HG03108 (cell line): Measurements from ENCODE around the gene LRRTM3.

ENCODE experiments used
- ATAC-seq: cut with Tn5 transposase; IDR thresholded peaks from one replicate; pipeline ENCODE4 v1.9.1; 2021; ENCODE audit warnings: moderate library complexity; ENCODE audit not compliant: unreplicated experiment

Gene LRRTM3

DNA sequence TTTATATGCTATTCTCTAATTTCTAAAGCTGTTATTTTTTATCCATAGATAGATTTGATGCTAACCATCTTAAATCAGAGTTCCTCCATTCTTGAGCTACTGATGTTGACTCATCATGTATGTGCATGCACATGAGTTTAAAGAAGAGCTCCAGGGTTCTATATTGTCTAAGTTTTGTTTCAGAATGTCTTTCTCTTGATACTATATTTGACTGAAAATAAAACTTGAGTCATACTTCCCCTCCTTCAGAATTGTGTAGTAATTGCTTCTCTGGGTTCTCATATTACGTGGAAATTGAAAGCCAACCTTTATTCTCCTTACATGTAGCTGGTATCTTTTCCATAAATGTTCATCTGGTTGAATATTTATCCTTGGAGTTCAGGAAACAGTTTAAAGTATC, 89.4 kb downstream of the LRRTM3 start:
- no peak for ATAC-seq

- no peak for ATAC-seq
Measured at GRCh38 chr10:67017218-67017617, 91.4 kb downstream of the LRRTM3 start.

- no peak for ATAC-seq
Measured at GRCh38 chr10:67022099-67022498, 96.3 kb downstream of the LRRTM3 start.

GRCh38 chr10:67033878-67034277, 108.0 kb downstream of the LRRTM3 start:
- no peak for ATAC-seq

DNA sequence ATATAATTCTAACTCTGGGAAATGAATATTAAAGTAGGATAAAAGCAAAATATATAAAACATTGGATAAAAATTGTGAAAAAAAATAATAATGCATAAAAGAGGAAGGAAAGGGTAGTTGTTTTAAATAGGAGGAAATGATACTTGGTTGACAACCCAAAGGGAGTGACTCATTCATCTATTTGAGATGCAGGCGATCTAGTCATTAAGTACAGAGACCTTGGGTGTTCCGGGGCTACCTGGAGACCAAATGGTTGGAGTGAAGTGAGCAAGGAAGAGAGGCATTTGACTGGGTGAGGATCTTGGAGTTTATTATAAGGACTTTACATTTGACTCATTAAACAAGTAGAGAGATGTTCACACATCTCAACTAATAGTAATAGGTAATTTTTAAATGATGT, 111.0 kb downstream of the LRRTM3 start:
- ATAC-seq, result no peak

DNA sequence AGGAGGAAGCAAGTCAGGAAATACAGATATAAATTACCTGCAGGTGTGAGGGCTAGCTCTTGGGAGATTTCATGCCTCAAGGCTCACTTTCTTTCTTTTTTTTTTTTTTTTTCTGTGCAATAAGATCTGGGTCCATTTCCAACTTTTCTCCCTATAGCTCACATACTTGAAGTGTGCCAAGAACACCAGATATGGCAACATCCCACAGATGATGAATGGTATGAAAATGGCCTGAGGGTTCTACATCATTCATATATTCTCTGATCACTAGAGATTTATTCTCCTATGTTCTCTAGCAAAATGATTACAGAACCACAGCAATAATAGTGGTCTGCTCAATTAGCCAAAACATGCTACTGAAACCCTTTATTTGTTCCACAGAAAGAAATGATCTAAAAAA, 117.2 kb downstream of the LRRTM3 start:
- no peak for ATAC-seq

DNA sequence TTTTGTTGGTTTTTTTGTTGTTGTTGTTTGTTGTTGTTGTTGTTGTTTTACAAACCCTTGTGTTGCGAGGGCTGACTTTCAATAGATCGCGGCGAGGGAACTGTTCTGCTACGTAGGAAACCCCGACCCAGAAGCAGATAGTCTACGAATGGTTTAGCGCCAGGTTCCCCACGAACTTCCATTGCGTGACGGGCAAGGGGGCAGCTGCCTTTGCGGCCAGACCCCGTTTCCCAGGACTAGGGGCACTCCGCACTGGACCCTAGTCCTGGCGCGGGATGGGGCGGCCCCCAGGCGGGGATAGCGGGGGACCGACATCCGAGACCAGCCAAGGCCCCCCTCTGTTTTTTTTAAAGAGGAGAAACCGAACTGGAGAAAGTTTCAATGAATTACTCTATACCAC, 119.6 kb downstream of the LRRTM3 start:
- no peak for ATAC-seq

DNA sequence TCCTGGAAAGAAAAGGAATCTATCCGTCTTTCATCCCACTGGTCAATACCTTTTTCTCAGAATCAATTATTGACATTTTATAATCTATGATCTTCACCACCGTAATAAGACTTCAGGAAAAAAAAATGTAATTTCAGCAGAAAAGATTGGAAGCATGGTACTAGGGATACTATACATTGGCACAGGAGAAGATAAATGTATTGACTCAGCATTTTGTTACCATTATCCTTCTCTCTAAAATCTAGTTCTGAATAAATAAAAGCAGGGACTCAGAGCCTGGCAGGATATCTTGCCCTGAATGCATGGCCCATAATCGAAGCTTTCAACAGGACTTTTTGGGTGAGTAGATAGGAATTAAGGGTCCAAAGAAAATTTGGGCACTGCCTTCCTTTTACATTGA, 120.7 kb downstream of the LRRTM3 start:
- ATAC-seq, result no peak

GRCh38 chr10:67049988-67050387, 124.2 kb downstream of the LRRTM3 start:
- no peak for ATAC-seq

DNA sequence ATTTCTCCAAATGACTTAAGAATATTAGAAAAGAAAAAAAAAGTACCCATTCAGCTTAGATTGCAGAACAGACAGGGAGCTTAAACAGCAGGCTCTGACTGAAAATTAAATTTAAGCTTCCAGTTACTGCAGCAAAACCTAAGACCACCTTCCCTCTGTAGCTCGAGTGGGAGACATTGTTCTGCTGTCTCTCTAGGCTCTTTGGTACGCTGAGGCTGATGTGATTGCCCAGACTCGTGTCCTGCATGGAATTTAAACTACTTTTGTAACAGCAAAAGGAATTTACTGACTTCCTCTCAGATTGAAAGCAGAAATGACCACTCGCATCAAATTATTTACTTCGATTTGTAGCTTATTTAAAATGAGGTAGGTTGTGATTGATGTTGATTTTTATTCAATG, 124.6 kb downstream of the LRRTM3 start:
- ATAC-seq, result no peak

GRCh38 chr10:67072654-67073053, 146.8 kb downstream of the LRRTM3 start:
- no peak for ATAC-seq

DNA sequence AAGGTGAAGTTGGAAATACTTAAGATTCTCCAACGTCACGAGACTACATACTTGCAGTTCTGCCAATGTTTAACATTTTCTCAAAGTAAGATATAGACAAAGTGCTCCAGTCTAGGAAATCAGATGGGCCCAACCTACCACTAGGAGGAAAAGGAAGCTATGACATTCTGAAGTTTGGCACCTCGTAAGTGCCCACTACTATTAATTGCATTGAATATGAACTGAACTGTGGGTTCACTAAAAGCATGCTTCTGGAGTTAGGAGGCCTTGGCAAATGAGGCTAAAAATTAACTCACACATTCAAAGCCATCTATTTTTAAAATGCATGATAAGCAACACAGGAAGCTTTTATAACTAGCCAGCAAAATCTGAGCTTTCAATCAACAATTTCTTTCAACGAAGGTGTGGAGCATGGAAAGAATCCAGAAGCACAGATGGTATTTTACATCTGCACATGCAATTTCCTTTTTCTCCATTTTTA, 149.7 kb downstream of the LRRTM3 start:
- no peak for ATAC-seq

GRCh38 chr10:67076144-67076543, 150.3 kb downstream of the LRRTM3 start:
- ATAC-seq, result no peak

GRCh38 chr10:67077376-67077775, 151.5 kb downstream of the LRRTM3 start:
- no peak for ATAC-seq

DNA sequence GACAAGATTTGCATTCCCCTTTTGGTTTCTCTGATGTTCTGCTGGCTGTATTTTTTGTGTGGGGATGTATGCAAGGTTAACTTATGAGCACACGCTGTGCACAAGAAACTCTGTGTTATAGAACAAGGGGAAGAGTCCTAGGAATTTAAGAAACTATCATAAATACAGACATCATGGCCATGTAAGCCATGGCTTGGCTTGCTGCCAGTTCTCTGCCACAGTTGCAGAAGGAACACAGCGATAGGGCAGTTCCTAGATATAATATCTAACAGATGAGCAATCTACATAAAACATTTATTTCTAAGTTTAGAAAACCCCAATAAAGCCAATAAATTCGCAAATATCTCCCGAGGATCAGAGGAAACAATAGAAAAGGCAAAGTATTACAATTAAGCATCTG, 153.3 kb downstream of the LRRTM3 start:
- ATAC-seq, result no peak

DNA sequence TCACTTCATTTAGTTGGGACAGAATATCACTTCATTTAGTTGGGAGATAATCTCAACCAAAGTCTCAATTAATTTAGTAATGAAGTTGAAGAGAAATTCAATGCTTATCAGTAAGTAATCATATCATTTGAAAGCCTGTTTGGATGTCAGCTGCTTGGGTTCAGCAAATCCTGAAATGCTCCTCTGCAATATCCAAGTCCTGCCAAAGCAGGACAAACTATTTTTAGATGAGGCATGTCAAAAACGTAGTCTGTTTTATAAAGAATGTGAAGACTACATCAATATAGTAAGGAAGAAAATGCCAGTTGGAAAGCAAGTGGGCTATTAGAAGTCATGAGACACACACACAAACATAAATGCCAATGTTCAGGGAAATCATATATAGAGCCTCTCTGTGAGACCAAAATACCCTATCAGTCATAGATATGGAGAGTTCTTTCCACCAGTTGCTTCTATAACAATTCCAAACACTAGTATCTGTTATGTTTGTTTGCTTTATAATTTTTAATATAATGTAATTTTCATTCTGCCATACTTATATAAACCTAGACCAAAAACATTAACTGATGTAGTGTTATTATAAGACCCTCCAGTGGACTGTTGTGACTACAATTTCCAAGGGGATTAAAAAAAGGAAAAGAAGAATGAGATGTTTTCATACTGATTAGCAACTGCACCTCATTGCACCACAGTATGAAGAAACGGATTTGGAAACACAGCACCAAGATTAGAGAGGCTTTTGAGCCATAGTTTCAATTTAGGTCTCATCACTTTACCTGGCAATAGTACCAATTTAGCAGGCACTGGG, 160.7 kb downstream of the LRRTM3 start:
- no peak for ATAC-seq

GRCh38 chr10:67087135-67087425, 161.2 kb downstream of the LRRTM3 start:
- ATAC-seq, result no peak

DNA sequence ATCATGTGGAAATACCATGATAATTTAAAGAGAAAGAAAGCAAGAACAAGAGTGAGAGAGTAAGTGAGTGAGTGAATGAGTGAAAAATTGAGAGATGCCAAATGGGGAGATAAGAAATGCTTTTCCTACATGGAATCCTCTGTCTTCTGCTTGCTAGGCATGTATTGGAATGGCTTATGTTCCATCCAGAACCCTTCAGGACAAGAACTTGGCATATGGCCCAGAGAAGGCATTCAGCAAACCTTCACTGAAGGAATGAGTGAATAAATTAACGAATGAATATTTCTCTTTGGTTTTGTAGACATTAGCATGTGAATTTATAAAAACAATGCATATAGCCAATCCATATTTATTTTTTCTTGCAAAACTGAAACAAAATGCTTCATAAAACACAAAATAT, 162.2 kb downstream of the LRRTM3 start:
- no peak for ATAC-seq

DNA sequence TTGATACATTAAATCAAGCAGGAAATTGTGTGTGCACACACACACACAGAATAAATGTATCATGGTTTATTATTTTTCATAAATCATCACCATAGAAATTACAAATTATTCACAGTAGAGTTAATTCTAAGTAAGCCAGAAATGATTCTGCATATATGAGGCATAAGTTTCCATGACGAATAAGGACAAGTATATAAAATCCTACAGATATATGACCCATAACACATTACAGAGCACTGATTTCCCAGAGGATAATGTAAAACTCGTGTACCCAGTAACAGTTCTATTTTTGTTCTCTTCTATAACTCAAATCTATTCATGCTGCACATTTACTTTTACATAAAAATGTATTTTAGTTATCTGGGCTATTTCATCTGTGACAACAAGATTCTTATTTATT, 169.7 kb downstream of the LRRTM3 start:
- ATAC-seq, result no peak

- no peak for ATAC-seq
Measured at GRCh38 chr10:67098461-67098860, 172.6 kb downstream of the LRRTM3 start.

- no peak for ATAC-seq
Measured at GRCh38 chr10:67100951-67101350, 175.1 kb downstream of the LRRTM3 start.

- ATAC-seq, result no peak
Measured at GRCh38 chr10:67107670-67108069, 181.8 kb downstream of the LRRTM3 start.

GRCh38 chr10:67110286-67110685, 184.4 kb downstream of the LRRTM3 start:
- no peak for ATAC-seq
